Right cardiac atrium (tissue), 5 donors: ENCODE data around the gene C1QTNF12. TPM values are rescaled to one million over a fixed set of nuclear protein-coding genes. Genes with fewer than 3 reads are reported as not detected.
A peak's percentile ranks its signal among the peaks of the same experiment; 100 is the strongest.

ENCODE experiments used
- ATAC-seq, 2 donors: fragments of 200-7000 bp; cut with Tn5 transposase; one replicate each; pipeline versions ENCODE4 v1.8.0 to v1.9.1; 2020; ENCODE audit warnings: moderate library complexity in 2 of 2, mild to moderate bottlenecking in 1 of 2
- DNase-seq, 3 donors: peaks; one replicate each; pipeline ENCODE4 v3.0.0-alpha.2; 2020
- H3K27ac ChIP-seq: one replicate; pipeline ENCODE4 v1.5.1; 2013; ENCODE audit warnings: mild to moderate bottlenecking, low read length, control low read depth, moderate library complexity
- H3K27me3 ChIP-seq: one replicate; pipeline ENCODE4 v1.6.1; 2013; ENCODE audit not compliant: control insufficient read depth, insufficient read depth
- H3K4me1 ChIP-seq: one replicate; pipeline ENCODE4 v1.6.1; 2013; ENCODE audit warnings: low read length; ENCODE audit not compliant: control insufficient read depth, insufficient read depth
- H3K4me3 ChIP-seq: one replicate; pipeline ENCODE4 v1.5.1; 2013; ENCODE audit warnings: low read length, control low read depth
- H3K9me3 ChIP-seq: one replicate; pipeline ENCODE4 v1.6.1; 2013; ENCODE audit warnings: low read length; ENCODE audit not compliant: control insufficient read depth
- WGBS: extraction: QIAGEN DNeasy Blood & Tissue Kit; methylation state at CpG from one replicate; pipeline ENCODE4 v1.1.7; 2013; 5-methylcytosine and 5-hydroxymethylcytosine counted together
- intact Hi-C, 4 donors: fragments of 100-400 bp; cut with DNase I; formaldehyde crosslinking; loops; one replicate each; pipeline versions ENCODE4 v1.11.0 to v1.14.0; 2022 to 2023
- polyA plus RNA-seq: library from polyadenylated mRNA; stranded (reverse); fragments of 200-250 nt; gene quantifications from one replicate; pipeline ENCODE4 v1.2.3, GENCODE V29; 2013
- total RNA-seq, 4 donors: library from RNA; stranded (reverse); fragmentation: NEBNext Ultra II Directional; extraction: Animal tissue kit (Norgen Biotek cat#: 25700); gene quantifications; one replicate each; pipeline ENCODE4 v1.2.1, GENCODE V29; 2021
- donor health status: healthy with polysubstance abuse.
- donor health status: DM: no; HTN: yes; CAD: no.
- donor health status: DM: no; HTN: no; CAD: no.
- donor health status: DM: no; HTN: yes; CAD: no; lungs with severe emphysema.
- donor health status: DM: yes; HTN: yes; CAD: no.

The C1QTNF12 gene
- total and polyA plus RNA-seq, 5 donors = 0.36 to 2.4 (median 1.0) TPM; not detected in 1

DNA sequence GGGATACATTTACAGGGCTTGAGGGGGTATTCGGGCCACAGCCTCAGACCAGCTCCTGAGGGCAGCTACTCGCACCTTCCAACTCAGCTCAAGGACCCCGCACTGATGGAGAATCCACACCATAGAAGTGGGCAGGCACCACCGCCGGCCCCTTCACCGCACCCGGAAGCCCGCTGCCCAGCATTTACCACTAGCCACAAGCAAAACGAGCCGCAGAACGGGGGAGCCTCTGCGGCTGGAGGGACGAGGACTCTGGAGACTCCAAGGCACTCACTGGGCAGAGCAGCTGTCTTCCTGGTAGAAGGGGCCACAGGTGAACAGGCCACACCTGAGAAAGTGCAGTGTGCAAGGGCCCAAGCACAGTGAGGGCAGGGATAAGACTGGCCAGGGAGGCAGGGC is 21.8 kb upstream of the C1QTNF12 start:
- 96% methylated on average over 13 of the region's 13 CpGs for WGBS

GRCh38 chr1:1267488-1268283 is 21.2 kb upstream of the C1QTNF12 start:
- Histone ChIP-seq H3K4me3 (no peak overlapping the region), H3K27me3 (no peaks in the 10 kb centered on the region), H3K4me1 (peaks cover 16% of the 10 kb centered on the region), H3K27ac (no peak overlapping the region), H3K9me3 (no peaks in the 10 kb centered on the region)
- intact Hi-C loops = no loop called here
- no peak for ATAC-seq
- peak in 1 of 3 donors; percentile 59 for DNase-seq
- 94% methylated on average over 39 of the region's 39 CpGs for WGBS

More for the DNA sequence above, 21.8 kb upstream of the C1QTNF12 start:
- H3K27ac ChIP-seq = no peak overlapping the region
- no peaks in the 10 kb centered on the region for H3K27me3 ChIP-seq
- no peaks in the 10 kb centered on the region for H3K9me3 ChIP-seq
- ATAC-seq = no peak
- no peak overlapping the region for H3K4me3 ChIP-seq
- intact Hi-C loops = no loop called here
- H3K4me1 ChIP-seq = peaks cover 16% of the 10 kb centered on the region
- DNase-seq = peak in 1 of 3 donors; percentile 51

- no peaks in the 10 kb centered on the region for H3K9me3 ChIP-seq
- intact Hi-C loops = no loop called here
- no peaks in the 10 kb centered on the region for H3K27me3 ChIP-seq
- H3K4me1 ChIP-seq = peaks cover 3% of the 10 kb centered on the region
- 74% methylated on average over 10 of the region's 10 CpGs for WGBS
- no peak overlapping the region for H3K4me3 ChIP-seq
- ATAC-seq (no peak), DNase-seq (no peak)
- no peak overlapping the region for H3K27ac ChIP-seq
Measured at GRCh38 chr1:1264868-1265272, 18.3 kb upstream of the C1QTNF12 start.

- intact Hi-C loops = no loop called here
- 89% methylated on average over 9 of the region's 9 CpGs for WGBS
- Histone ChIP-seq H3K9me3 (no peaks in the 10 kb centered on the region), H3K27me3 (no peaks in the 10 kb centered on the region), H3K4me3 (no peak overlapping the region), H3K4me1 (peaks cover 3% of the 10 kb centered on the region), H3K27ac (no peak overlapping the region)
- DNase-seq = no peak
- no peak for ATAC-seq
Measured at GRCh38 chr1:1264026-1264425, 17.5 kb upstream of the C1QTNF12 start.

DNA sequence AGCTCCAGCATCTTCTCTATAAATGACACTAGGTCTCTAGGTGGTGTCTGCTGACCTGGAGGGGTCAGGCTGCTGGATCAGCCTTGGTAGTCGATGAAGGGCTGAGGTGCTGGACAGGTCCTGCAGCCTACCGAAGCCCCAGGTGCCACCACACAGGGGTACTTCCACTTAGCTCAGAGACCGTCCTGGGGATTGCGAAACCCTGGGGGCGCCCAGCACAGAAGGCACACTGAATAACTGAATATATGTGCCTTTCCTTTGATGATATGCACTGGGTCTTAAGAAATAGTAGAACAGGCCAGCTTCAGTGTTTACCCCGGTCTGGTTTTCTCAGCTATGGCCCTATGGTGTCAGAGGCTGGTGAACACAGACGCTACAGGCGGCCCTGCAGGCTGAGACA is 16.2 kb upstream of the C1QTNF12 start:
- Histone ChIP-seq H3K4me3 (no peak overlapping the region), H3K27ac (no peak overlapping the region), H3K4me1 (peaks cover 3% of the 10 kb centered on the region), H3K9me3 (no peaks in the 10 kb centered on the region), H3K27me3 (no peaks in the 10 kb centered on the region)
- DNase-seq = peak in 1 of 3 donors; percentile 18
- 93% methylated on average over 8 of the region's 8 CpGs for WGBS
- no peak for ATAC-seq
- intact Hi-C loops = no loop called here

GRCh38 chr1:1262071-1262470 is 15.5 kb upstream of the C1QTNF12 start:
- Histone ChIP-seq H3K4me1 (peaks cover 3% of the 10 kb centered on the region), H3K27me3 (no peaks in the 10 kb centered on the region), H3K4me3 (no peak overlapping the region), H3K9me3 (no peaks in the 10 kb centered on the region), H3K27ac (no peak overlapping the region)
- intact Hi-C loops = no loop called here
- 94% methylated on average over 17 of the region's 17 CpGs for WGBS
- DNase-seq (peak in 2 of 3 donors; percentile 27 to 37), ATAC-seq (no peak)

DNA sequence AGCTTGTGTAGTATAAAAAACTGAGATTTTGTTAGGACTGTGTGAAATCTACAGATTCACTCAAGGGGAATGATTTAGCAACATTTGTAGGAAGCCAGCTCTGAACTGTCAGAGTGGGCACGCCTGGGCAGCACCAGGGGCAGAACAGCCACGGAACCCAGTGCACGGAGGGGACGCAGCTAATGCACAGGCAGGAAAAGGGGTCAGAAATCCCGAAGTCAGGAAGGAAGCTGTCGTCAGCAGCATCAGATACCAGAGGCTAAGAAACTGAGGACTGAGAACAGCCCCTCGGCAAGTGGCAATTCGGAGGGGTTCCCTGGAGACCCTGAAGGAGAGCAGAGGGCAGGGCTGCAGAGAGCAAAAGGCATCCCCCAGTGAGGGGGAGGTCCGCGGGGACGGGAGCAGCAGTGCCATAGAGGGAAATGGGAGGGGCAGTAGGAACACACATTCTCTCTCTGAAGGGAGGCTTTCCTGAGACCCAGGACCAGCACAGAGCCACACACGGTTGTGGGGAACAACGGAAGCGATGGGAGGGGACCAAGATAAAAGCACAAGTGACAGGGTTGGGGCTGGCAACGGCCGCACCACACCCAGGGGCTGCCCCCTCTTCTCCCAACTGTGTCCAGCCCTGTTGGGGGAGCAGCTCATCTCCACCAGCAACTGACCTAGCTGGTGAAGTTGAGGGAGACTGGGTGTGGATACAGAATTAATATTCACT is 14.5 kb upstream of the C1QTNF12 start:
- H3K27me3 ChIP-seq = no peaks in the 10 kb centered on the region
- whole genome bisulfite sequencing = 52% methylated on average over 16 of the region's 16 CpGs
- intact Hi-C loops = no loop called here
- H3K27ac ChIP-seq = no peak overlapping the region
- H3K4me1 ChIP-seq = peaks cover 3% of the 10 kb centered on the region
- DNase-seq (peak in 2 of 3 donors; percentile 57 to 65), ATAC-seq (peak; percentile 19 to 79)
- H3K4me3 ChIP-seq = no peak overlapping the region
- no peaks in the 10 kb centered on the region for H3K9me3 ChIP-seq

GRCh38 chr1:1259951-1260600 is 13.6 kb upstream of the C1QTNF12 start:
- Histone ChIP-seq H3K27ac (peak overlapping the region; percentile 27), H3K4me3 (no peak overlapping the region), H3K27me3 (no peaks in the 10 kb centered on the region), H3K4me1 (peaks cover 3% of the 10 kb centered on the region), H3K9me3 (no peaks in the 10 kb centered on the region)
- 66% methylated on average over 26 of the region's 26 CpGs for WGBS
- DNase-seq (peak in 2 of 3 donors; percentile 84 to 86), ATAC-seq (peak; percentile 18 to 65)
- intact Hi-C loops = no loop called here

DNA sequence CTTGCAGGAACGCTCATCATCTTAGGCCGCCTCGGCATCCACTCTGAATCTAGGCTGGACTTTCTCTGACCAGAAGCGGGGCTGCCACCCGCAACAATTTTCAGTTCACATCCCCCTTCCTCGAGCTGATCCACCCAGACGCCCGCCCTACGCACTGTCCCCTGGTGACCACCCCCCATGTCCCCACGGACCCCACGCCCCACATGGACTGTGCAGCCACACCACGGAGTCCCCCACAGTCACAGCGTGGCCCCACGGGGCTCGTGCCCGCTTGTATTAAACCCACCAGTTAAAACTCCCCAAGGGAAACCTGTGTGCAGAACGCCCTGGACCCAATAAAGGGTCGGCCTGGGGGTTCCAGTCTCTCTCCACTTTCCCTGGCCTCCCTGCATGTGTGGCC is 13.0 kb upstream of the C1QTNF12 start:
- H3K4me3 ChIP-seq = no peak overlapping the region
- WGBS = 93% methylated on average over 18 of the region's 18 CpGs
- intact Hi-C loops = no loop called here
- peaks cover 3% of the 10 kb centered on the region for H3K4me1 ChIP-seq
- DNase-seq (peak in 2 of 3 donors; percentile 28 to 56), ATAC-seq (peak in 1 of 2 donors; percentile 4)
- no peaks in the 10 kb centered on the region for H3K27me3 ChIP-seq
- H3K27ac ChIP-seq = no peak overlapping the region
- no peaks in the 10 kb centered on the region for H3K9me3 ChIP-seq

DNA sequence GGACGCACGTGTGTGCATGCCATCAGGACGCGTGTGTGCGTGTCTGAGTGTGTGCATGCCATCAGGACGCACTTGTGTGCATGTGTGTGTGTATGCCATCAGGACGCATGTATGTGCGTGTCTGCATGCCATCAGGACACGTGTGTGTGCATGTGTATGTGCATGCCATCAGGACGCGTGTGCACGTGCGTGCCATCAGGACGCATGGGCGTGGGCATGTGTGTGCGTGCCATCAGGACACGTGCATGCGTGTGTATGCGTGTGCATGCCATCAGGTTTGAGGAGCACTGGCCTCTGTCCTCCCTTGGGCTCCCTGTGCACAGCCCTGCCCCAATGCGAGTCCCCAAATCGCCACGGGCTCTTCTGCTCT is 12.6 kb upstream of the C1QTNF12 start:
- no peak overlapping the region for H3K4me3 ChIP-seq
- no peaks in the 10 kb centered on the region for H3K27me3 ChIP-seq
- H3K4me1 ChIP-seq = peaks cover 3% of the 10 kb centered on the region
- peak in 1 of 2 donors; percentile 4 for ATAC-seq
- intact Hi-C loops = no loop called here
- DNase-seq = peak in 1 of 3 donors; percentile 53
- H3K27ac ChIP-seq = no peak overlapping the region
- 94% methylated on average over 22 of the region's 22 CpGs for WGBS
- no peaks in the 10 kb centered on the region for H3K9me3 ChIP-seq
